Measurements from ENCODE around the gene SNCAIP. TPM values are rescaled to one million over a fixed set of nuclear protein-coding genes. Genes with fewer than 3 reads are reported as not detected.

SNCAIP gene
- total and polyA plus RNA-seq, 2 of the 4 experiments (the other 2 are of a cell fraction): 15.3 to 19.0 TPM

GRCh38 chr5:122355324-122355723 is 43.3 kb downstream of the SNCAIP start:
- TF ChIP-seq CHD1 (IDR thresholded peaks at IDR 0.05; ENCODE audit: low read depth, low read length): no peak
- TF ChIP-seq NFE2L2 (IDR thresholded peaks at IDR 0.05; ENCODE audit: low read depth, low read length): no peak
- TF ChIP-seq RCOR1 (IDR thresholded peaks at IDR 0.05; ENCODE audit: insufficient replicate concordance, low read length): no peak
- TF ChIP-seq MAZ (IDR thresholded peaks at IDR 0.05; ENCODE audit: borderline replicate concordance, low read depth, low read length): no peak
- TF ChIP-seq POLR2A (IDR thresholded peaks at IDR 0.05; ENCODE audit: low read depth, low read length): no peak
- no peak for TF ChIP-seq MAFK (IDR thresholded peaks at IDR 0.05; ENCODE audit: low read depth, low read length)
- no peak for TF ChIP-seq CEBPB (IDR thresholded peaks at IDR 0.05; ENCODE audit: low read depth, low read length)
- TF ChIP-seq BHLHE40 (IDR thresholded peaks at IDR 0.05; ENCODE audit: low read depth, low read length): no peak
- TF ChIP-seq FOS (IDR thresholded peaks at IDR 0.05; ENCODE audit: low read depth, low read length): no peak
- TF ChIP-seq CTCF (conservative IDR thresholded peaks at IDR 0.05; ENCODE audit: low read depth, low read length): no peak
- TF ChIP-seq, protein P1, sequence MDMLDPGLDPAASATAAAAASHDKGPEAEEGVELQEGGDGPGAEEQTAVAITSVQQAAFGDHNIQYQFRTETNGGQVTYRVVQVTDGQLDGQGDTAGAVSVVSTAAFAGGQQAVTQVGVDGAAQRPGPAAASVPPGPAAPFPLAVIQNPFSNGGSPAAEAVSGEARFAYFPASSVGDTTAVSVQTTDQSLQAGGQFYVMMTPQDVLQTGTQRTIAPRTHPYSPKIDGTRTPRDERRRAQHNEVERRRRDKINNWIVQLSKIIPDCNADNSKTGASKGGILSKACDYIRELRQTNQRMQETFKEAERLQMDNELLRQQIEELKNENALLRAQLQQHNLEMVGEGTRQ (IDR thresholded peaks at IDR 0.05; ENCODE audit: low read depth, low read length): no peak
- no peak for TF ChIP-seq RAD21 (IDR thresholded peaks at IDR 0.05; ENCODE audit: low read length)
- TF ChIP-seq SMC3 (IDR thresholded peaks at IDR 0.05; ENCODE audit: low read depth, low read length): no peak
- TF ChIP-seq RFX5 (IDR thresholded peaks at IDR 0.05; ENCODE audit: low read depth, low read length): no peak
- TF ChIP-seq, protein P2, sequence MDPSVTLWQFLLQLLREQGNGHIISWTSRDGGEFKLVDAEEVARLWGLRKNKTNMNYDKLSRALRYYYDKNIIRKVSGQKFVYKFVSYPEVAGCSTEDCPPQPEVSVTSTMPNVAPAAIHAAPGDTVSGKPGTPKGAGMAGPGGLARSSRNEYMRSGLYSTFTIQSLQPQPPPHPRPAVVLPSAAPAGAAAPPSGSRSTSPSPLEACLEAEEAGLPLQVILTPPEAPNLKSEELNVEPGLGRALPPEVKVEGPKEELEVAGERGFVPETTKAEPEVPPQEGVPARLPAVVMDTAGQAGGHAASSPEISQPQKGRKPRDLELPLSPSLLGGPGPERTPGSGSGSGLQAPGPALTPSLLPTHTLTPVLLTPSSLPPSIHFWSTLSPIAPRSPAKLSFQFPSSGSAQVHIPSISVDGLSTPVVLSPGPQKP (IDR thresholded peaks at IDR 0.05; ENCODE audit: borderline replicate concordance, low read depth, low read length): no peak
- no peak for TF ChIP-seq MXI1 (IDR thresholded peaks at IDR 0.05; ENCODE audit: borderline replicate concordance, low read depth, low read length)
- no peaks in the 10 kb centered on the region for H4K20me1 ChIP-seq (ENCODE audit: insufficient read depth, low read length)
- no peak overlapping the region for H3K27ac ChIP-seq (ENCODE audit: insufficient read depth, low read length)
- no peak overlapping the region for H3K9ac ChIP-seq (ENCODE audit: low read depth, low read length)
- intact Hi-C loops (cut with micrococcal nuclease): no loop called here
- no peak overlapping the region for H3K4me2 ChIP-seq (ENCODE audit: low read depth, low read length)
- no peak overlapping the region for H4K91ac ChIP-seq (ENCODE audit: insufficient read depth, low read depth, low read length)
- ATAC-seq (ENCODE audit: low read depth): no peak
- peaks cover 3% of the 10 kb centered on the region; the same call in 1 of the 2 replicates for H3K9me1 ChIP-seq (ENCODE audit: insufficient read depth, low read length)
- no peak overlapping the region for H2BK20ac ChIP-seq (ENCODE audit: low read depth, low read length)
- no peak overlapping the region for H3K56ac ChIP-seq (ENCODE audit: extremely low read depth, insufficient read depth, low read length)
- no peaks in the 10 kb centered on the region for H3K27me3 ChIP-seq (ENCODE audit: control insufficient read depth, insufficient read depth, low read length)
- no peak overlapping the region for H2AK5ac ChIP-seq (ENCODE audit: low read depth, low read length)
- H2BK120ac ChIP-seq (ENCODE audit: low read depth, low read length): no peak overlapping the region
- no CpG with 5 or more reads among the region's 3 CpGs for WGBS, 2 experiments (ENCODE audit: extremely low coverage in 2 of 2, insufficient read length in 1 of 2)
- no peak overlapping the region for H2AK9ac ChIP-seq (replicated peaks; ENCODE audit: low read depth, low read length, poor library complexity)
- H2BK5ac ChIP-seq (ENCODE audit: low read depth, low read length, poor library complexity, severe bottlenecking): no peak overlapping the region
- H3K79me1 ChIP-seq (ENCODE audit: low read depth in 1 of 2, low read length in 2 of 2): peaks cover 10 to 24% of the 10 kb centered on the region in 2 experiments; a peak in 3 of 4 replicates
- dilution Hi-C loops (cut with HindIII; ENCODE audit: low sequenced_read_pairs, unreplicated experiment): no loop called here
- CTCF ChIA-PET: no interaction called here
- POLR2A ChIA-PET (ENCODE audit: unreplicated experiment): no interaction called here
- H4K5ac ChIP-seq (ENCODE audit: low read depth, low read length): 0 out of 2 replicates have a peak overlapping the region, but pooled peaks have one; percentile 16
- H3K14ac ChIP-seq (replicated peaks; ENCODE audit: low read depth, low read length): no peak overlapping the region; the same call in 1 of the 2 replicates
- no peaks in the 10 kb centered on the region; the same call in 1 of the 2 replicates for H3K36me3 ChIP-seq (ENCODE audit: control insufficient read depth, insufficient read depth, low read length)
- no peak overlapping the region for H2AFZ ChIP-seq (replicated peaks; ENCODE audit: low read length, poor library complexity)
- no peak overlapping the region for H2BK15ac ChIP-seq (ENCODE audit: low read depth, low read length)
- in situ Hi-C loops (cut with MboI; ENCODE audit: low sequenced_read_pairs): no loop called here
- H3K9me3 ChIP-seq (ENCODE audit: control insufficient read depth, insufficient read depth, low read length): no peaks in the 10 kb centered on the region
- no peak overlapping the region for H3K18ac ChIP-seq (ENCODE audit: low read depth, low read length)
- no peak overlapping the region for H3K4me3 ChIP-seq (ENCODE audit: insufficient read depth, low read depth, low read length)
- no peak overlapping the region for H3K23ac ChIP-seq (ENCODE audit: low read depth, low read length)
- no peak overlapping the region for H3K4ac ChIP-seq (ENCODE audit: low read depth, low read length)
- no peak overlapping the region for H4K8ac ChIP-seq (ENCODE audit: low read depth in 2 of 2, low read length in 2 of 2)
- BruUV-seq (replicated peaks): no TSS peak
- H3K4me1 ChIP-seq (ENCODE audit: control insufficient read depth, insufficient read depth, low read length): peaks cover 4% of the 10 kb centered on the region; the same call in 1 of the 2 replicates
- no peak for DNase-seq

Data from IMR-90 (cell line).